GM13977 (cell line): Measurements from ENCODE around the gene KIT.

ENCODE experiments used
- DNase-seq: peaks from one replicate; pipeline ENCODE4 v3.0.0; 2012; ENCODE audit warnings: low spot score
- in situ Hi-C: fragments of 300-500 bp; cut with MboI; formaldehyde crosslinking; loops from one replicate; pipeline ENCODE4 v1.12.0; 2022; ENCODE audit warnings: low sequenced_read_pairs, low pct_unique_long_range_greater_than_20kb, mixed read lengths, inconsistent platforms; ENCODE audit not compliant: unreplicated experiment
- TF ChIP-seq, protein P1 (sequence below): IDR thresholded peaks from 2 replicates; pipeline ENCODE4 v1.5.1; 2012; ENCODE audit warnings: mild to moderate bottlenecking, control low read depth; ENCODE audit not compliant: insufficient read depth; ENCODE audit errors: extremely low read depth, missing control alignments

Gene KIT

DNA sequence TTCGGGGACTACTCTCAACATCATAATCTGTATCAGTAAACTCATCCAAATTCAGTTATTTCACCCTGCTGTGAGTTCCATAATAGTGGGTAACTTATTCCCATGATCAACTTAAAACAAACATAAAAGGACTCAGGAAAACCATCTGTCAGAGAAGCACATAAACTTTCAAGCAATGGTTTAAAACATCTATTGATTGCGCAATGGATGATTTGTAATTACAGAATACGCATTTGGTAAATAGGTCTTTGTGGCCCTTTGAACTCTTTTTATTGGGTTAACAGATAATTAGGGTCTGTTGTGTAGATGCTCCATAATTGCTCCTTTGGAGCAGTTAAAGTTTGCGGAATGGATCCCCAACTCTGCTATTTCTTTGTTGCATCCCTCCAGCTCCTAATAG is 115.3 kb downstream of the KIT start:
- in situ Hi-C loops: no loop called here
- TF ChIP-seq, protein P1, sequence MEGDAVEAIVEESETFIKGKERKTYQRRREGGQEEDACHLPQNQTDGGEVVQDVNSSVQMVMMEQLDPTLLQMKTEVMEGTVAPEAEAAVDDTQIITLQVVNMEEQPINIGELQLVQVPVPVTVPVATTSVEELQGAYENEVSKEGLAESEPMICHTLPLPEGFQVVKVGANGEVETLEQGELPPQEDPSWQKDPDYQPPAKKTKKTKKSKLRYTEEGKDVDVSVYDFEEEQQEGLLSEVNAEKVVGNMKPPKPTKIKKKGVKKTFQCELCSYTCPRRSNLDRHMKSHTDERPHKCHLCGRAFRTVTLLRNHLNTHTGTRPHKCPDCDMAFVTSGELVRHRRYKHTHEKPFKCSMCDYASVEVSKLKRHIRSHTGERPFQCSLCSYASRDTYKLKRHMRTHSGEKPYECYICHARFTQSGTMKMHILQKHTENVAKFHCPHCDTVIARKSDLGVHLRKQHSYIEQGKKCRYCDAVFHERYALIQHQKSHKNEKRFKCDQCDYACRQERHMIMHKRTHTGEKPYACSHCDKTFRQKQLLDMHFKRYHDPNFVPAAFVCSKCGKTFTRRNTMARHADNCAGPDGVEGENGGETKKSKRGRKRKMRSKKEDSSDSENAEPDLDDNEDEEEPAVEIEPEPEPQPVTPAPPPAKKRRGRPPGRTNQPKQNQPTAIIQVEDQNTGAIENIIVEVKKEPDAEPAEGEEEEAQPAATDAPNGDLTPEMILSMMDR: no peak
- no peak for DNase-seq

GRCh38 chr4:54779036-54779435 is 121.3 kb downstream of the KIT start:
- no peak for DNase-seq
- in situ Hi-C loops: no loop called here

GRCh38 chr4:54779476-54780148 is 121.9 kb downstream of the KIT start:
- in situ Hi-C loops: no loop called here
- TF ChIP-seq, protein P1: no peak
- no peak for DNase-seq

More at GRCh38 chr4:54779036-54779435, 121.3 kb downstream of the KIT start:
- TF ChIP-seq, protein P1: no peak

- TF ChIP-seq, protein P1: no peak
- no peak for DNase-seq
- in situ Hi-C loops: no loop called here
Measured at GRCh38 chr4:54780149-54780495, 122.4 kb downstream of the KIT start.

GRCh38 chr4:54781756-54782155 is 124.0 kb downstream of the KIT start:
- DNase-seq: no peak
- in situ Hi-C loops: no loop called here
- TF ChIP-seq, protein P1: no peak

- in situ Hi-C loops: no loop called here
- no peak for DNase-seq
Measured at GRCh38 chr4:54783402-54784110, 125.8 kb downstream of the KIT start.

More at GRCh38 chr4:54783402-54784110, 125.8 kb downstream of the KIT start:
- TF ChIP-seq, protein P1: no peak
